ENCODE measurements around the gene POU5F1.

The POU5F1 gene

GRCh38 chr6:31144970-31145340, 25.5 kb downstream of the POU5F1 start:
- FAIRE-seq, result no peak
- TF ChIP-seq POLR2AphosphoS5 (IDR thresholded peaks at IDR 0.05; ENCODE audit: low read depth, low read length) (no peak), SPI1 (IDR thresholded peaks at IDR 0.05; ENCODE audit: low read depth, low read length) (no peak), TAF1 (IDR thresholded peaks at IDR 0.05; ENCODE audit: low read depth, low read length) (no peak), PAX5 (IDR thresholded peaks at IDR 0.05; ENCODE audit: insufficient read depth, low read length, severe bottlenecking) (no peak), POLR2A (IDR thresholded peaks at IDR 0.05; ENCODE audit: low read depth, low read length) (no peak)
- DNase-seq (ENCODE audit: insufficient read length, low spot score), result no peak

- TF ChIP-seq POLR2AphosphoS5 (IDR thresholded peaks at IDR 0.05; ENCODE audit: low read depth, low read length), result no peak
- TF ChIP-seq POLR2A (IDR thresholded peaks at IDR 0.05; ENCODE audit: low read depth, low read length), result no peak
- no peak for TF ChIP-seq TAF1 (IDR thresholded peaks at IDR 0.05; ENCODE audit: low read depth, low read length)
- no peak for TF ChIP-seq PAX5 (IDR thresholded peaks at IDR 0.05; ENCODE audit: insufficient read depth, low read length, severe bottlenecking)
- TF ChIP-seq POU2F2 (IDR thresholded peaks at IDR 0.05; ENCODE audit: low read depth, low read length), result no peak
- TF ChIP-seq SPI1 (IDR thresholded peaks at IDR 0.05; ENCODE audit: low read depth, low read length), result no peak
- FAIRE-seq, result no peak
- DNase-seq (ENCODE audit: insufficient read length, low spot score), result no peak
Measured at GRCh38 chr6:31144296-31144969, 26.0 kb downstream of the POU5F1 start.

DNA sequence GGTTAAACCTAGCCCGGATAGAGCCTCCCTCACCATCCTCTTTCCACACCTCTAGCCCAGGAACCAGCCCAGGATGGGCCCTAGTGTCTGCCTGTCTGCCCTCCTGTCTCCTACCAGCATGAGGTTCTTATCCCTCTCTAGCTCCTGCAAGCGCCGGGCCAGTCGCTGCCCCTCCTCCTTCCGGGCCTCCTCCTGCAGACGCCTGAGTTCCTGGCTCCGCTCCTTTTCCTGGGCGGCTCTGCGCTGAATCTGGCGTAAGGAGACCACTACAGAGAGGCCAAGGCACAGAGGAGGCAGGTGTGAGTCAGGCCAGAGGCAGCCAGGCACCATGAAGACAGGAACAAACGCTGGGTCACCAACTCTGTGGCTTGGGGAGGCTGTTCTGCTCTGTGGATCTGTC, 27.3 kb downstream of the POU5F1 start:
- no peak for FAIRE-seq
- no peak for TF ChIP-seq PAX5 (IDR thresholded peaks at IDR 0.05; ENCODE audit: insufficient read depth, low read length, severe bottlenecking)
- no peak for TF ChIP-seq POLR2AphosphoS5 (IDR thresholded peaks at IDR 0.05; ENCODE audit: low read depth, low read length)
- TF ChIP-seq SPI1 (IDR thresholded peaks at IDR 0.05; ENCODE audit: low read depth, low read length), result no peak
- TF ChIP-seq POU2F2 (IDR thresholded peaks at IDR 0.05; ENCODE audit: low read depth, low read length), result no peak
- no peak for DNase-seq (ENCODE audit: insufficient read length, low spot score)

DNA sequence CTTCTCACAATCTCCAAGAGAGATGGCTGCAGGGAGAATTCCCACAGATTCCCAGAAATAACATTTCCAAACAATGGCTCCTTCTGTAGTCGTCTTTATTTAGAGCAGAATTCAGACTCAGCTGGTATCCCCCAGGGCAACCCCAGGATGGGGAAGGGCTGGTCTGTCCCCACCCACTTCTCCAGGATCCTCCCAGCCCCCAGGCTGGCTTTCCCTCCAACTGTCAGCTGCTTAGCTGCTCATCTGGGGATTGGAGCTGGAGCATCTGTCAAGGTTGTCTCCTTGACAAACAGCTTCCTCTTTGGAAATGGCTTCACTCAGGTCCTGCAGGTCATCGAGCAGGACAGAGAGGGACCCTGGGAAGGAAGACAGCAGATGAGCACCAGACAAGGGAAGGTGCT, 28.1 kb downstream of the POU5F1 start:
- DNase-seq (ENCODE audit: insufficient read length, low spot score), result no peak
- TF ChIP-seq TAF1 (IDR thresholded peaks at IDR 0.05; ENCODE audit: low read depth, low read length), result no peak
- TF ChIP-seq PAX5 (IDR thresholded peaks at IDR 0.05; ENCODE audit: insufficient read depth, low read length, severe bottlenecking), result no peak
- no peak for TF ChIP-seq POU2F2 (IDR thresholded peaks at IDR 0.05; ENCODE audit: low read depth, low read length)
- TF ChIP-seq SPI1 (IDR thresholded peaks at IDR 0.05; ENCODE audit: low read depth, low read length), result no peak
- no peak for TF ChIP-seq POLR2A (IDR thresholded peaks at IDR 0.05; ENCODE audit: low read depth, low read length)
- TF ChIP-seq POLR2AphosphoS5 (IDR thresholded peaks at IDR 0.05; ENCODE audit: low read depth, low read length), result no peak
- no peak for FAIRE-seq

GRCh38 chr6:31140643-31141042, 29.8 kb downstream of the POU5F1 start:
- TF ChIP-seq PAX5 (IDR thresholded peaks at IDR 0.05; ENCODE audit: insufficient read depth, low read length, severe bottlenecking), result no peak
- no peak for TF ChIP-seq POLR2A (IDR thresholded peaks at IDR 0.05; ENCODE audit: low read depth, low read length)
- no peak for TF ChIP-seq TAF1 (IDR thresholded peaks at IDR 0.05; ENCODE audit: low read depth, low read length)
- TF ChIP-seq POLR2AphosphoS5 (IDR thresholded peaks at IDR 0.05; ENCODE audit: low read depth, low read length), result no peak
- no peak for TF ChIP-seq POU2F2 (IDR thresholded peaks at IDR 0.05; ENCODE audit: low read depth, low read length)
- TF ChIP-seq SPI1 (IDR thresholded peaks at IDR 0.05; ENCODE audit: low read depth, low read length), result no peak
- FAIRE-seq, result no peak
- DNase-seq (ENCODE audit: insufficient read length, low spot score), result no peak

- DNase-seq (ENCODE audit: insufficient read length, low spot score) (no peak), FAIRE-seq (no peak)
- TF ChIP-seq POU2F2 (IDR thresholded peaks at IDR 0.05; ENCODE audit: low read depth, low read length) (no peak), SPI1 (IDR thresholded peaks at IDR 0.05; ENCODE audit: low read depth, low read length) (no peak)
Measured at GRCh38 chr6:31139599-31139998, 30.9 kb downstream of the POU5F1 start.

DNA sequence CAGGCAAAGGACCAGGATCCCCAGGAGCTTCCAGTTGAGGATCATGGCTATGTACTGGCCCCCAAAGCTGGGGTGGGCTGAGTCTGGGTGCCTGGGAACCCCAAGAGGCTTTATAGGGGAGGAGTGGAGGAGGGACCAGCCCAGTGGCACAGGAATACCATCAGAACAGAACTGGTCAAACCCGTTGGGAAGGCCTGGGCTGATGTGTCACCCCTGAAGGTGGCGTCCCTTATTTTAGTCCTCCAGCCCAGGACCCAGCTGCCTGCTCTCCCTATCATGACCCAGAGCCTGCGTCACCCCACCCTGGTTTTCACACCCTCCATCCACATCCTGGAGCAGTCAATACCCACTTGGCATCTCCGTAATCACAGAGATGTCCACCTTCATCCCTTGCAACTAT, 31.5 kb downstream of the POU5F1 start, which contains the start of gene PSORS1C2:
PSORS1C2 (minus strand) TSS at position 85 of the 400 bp plus-strand sequence; CDS start at position 45, 40 bp downstream.
- FAIRE-seq, result no peak
- TF ChIP-seq TAF1 (IDR thresholded peaks at IDR 0.05; ENCODE audit: low read depth, low read length) (no peak), POU2F2 (IDR thresholded peaks at IDR 0.05; ENCODE audit: low read depth, low read length) (no peak), SPI1 (IDR thresholded peaks at IDR 0.05; ENCODE audit: low read depth, low read length) (no peak), POLR2AphosphoS5 (IDR thresholded peaks at IDR 0.05; ENCODE audit: low read depth, low read length) (no peak), PAX5 (IDR thresholded peaks at IDR 0.05; ENCODE audit: insufficient read depth, low read length, severe bottlenecking) (no peak), POLR2A (IDR thresholded peaks at IDR 0.05; ENCODE audit: low read depth, low read length) (no peak)
- no peak for DNase-seq (ENCODE audit: insufficient read length, low spot score)

DNA sequence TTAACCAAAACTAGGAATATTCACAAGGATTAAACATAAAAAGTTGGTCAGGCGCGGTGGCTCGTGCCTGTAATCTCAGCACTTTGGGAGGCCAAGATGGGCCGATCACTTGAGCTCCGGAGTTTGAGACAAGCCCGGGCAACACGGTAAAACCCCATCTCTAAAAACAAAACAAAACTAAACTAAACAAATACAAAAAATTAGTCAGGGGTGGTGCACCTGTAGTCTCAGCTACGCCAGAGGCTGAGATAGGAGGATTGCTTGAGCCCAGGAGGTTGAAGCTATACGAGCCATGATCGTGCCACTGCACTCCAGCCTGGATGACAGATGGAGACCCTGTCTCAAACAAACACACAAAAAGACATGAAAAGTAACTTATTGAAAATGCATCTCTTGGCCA, 34.8 kb downstream of the POU5F1 start:
- no peak for TF ChIP-seq PAX5 (IDR thresholded peaks at IDR 0.05; ENCODE audit: insufficient read depth, low read length, severe bottlenecking)
- TF ChIP-seq POLR2AphosphoS5 (IDR thresholded peaks at IDR 0.05; ENCODE audit: low read depth, low read length), result no peak
- TF ChIP-seq POLR2A (IDR thresholded peaks at IDR 0.05; ENCODE audit: low read depth, low read length), result no peak
- no peak for TF ChIP-seq POU2F2 (IDR thresholded peaks at IDR 0.05; ENCODE audit: low read depth, low read length)
- no peak for TF ChIP-seq SPI1 (IDR thresholded peaks at IDR 0.05; ENCODE audit: low read depth, low read length)
- no peak for TF ChIP-seq TAF1 (IDR thresholded peaks at IDR 0.05; ENCODE audit: low read depth, low read length)
- FAIRE-seq (no peak), DNase-seq (ENCODE audit: insufficient read length, low spot score) (no peak)

GRCh38 chr6:31132806-31133205, 37.7 kb downstream of the POU5F1 start:
- TF ChIP-seq POU2F2 (IDR thresholded peaks at IDR 0.05; ENCODE audit: low read depth, low read length), result no peak
- no peak for TF ChIP-seq SPI1 (IDR thresholded peaks at IDR 0.05; ENCODE audit: low read depth, low read length)
- TF ChIP-seq TAF1 (IDR thresholded peaks at IDR 0.05; ENCODE audit: low read depth, low read length), result no peak
- no peak for TF ChIP-seq POLR2A (IDR thresholded peaks at IDR 0.05; ENCODE audit: low read depth, low read length)
- TF ChIP-seq POLR2AphosphoS5 (IDR thresholded peaks at IDR 0.05; ENCODE audit: low read depth, low read length), result no peak
- DNase-seq (ENCODE audit: insufficient read length, low spot score) (no peak), FAIRE-seq (no peak)

DNA sequence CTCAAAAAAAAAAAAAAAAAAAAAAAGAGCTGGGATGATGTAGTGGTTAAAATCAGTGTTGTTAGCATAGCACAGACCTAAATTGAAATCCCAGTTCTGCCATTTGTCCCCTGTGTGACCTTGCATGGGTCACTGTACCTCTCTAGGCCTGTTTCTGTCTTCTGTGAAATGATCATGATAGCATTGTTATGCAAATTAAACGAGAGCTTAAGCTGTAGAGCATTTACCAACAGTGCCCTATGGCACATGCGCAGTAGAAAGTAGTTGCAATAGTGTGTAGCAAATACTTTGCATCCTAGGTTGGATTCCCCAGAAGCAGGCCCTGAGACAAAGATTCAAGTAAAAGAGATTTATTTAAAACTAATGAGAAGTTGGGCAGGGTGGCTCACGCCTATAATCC, 38.9 kb downstream of the POU5F1 start:
- no peak for FAIRE-seq
- no peak for TF ChIP-seq PAX5 (IDR thresholded peaks at IDR 0.05; ENCODE audit: insufficient read depth, low read length, severe bottlenecking)
- no peak for TF ChIP-seq POLR2A (IDR thresholded peaks at IDR 0.05; ENCODE audit: low read depth, low read length)
- TF ChIP-seq SPI1 (IDR thresholded peaks at IDR 0.05; ENCODE audit: low read depth, low read length), result no peak
- TF ChIP-seq TAF1 (IDR thresholded peaks at IDR 0.05; ENCODE audit: low read depth, low read length), result no peak
- TF ChIP-seq POLR2AphosphoS5 (IDR thresholded peaks at IDR 0.05; ENCODE audit: low read depth, low read length), result no peak
- no peak for TF ChIP-seq POU2F2 (IDR thresholded peaks at IDR 0.05; ENCODE audit: low read depth, low read length)
- no peak for DNase-seq (ENCODE audit: insufficient read length, low spot score)
